CD4-positive, alpha-beta memory T cell (primary cell): ENCODE results near the gene RNASE13. TPM values are rescaled to one million over a fixed set of nuclear protein-coding genes. Genes with fewer than 3 reads are reported as not detected.

Experiments
- CTCF ChIA-PET: fragments of 350-600 bp; sonication (Branson Sonifier 250); formaldehyde crosslinking; loops from one replicate; lab custom pipeline; 2021; ENCODE audit warnings: inconsistent platforms; ENCODE audit not compliant: partially characterized antibody; lab: Charles Lee
- POLR2A ChIA-PET: fragments of 350-600 bp; sonication (Branson Sonifier 250); formaldehyde crosslinking; loops from one replicate; lab custom pipeline; 2021; ENCODE audit not compliant: partially characterized antibody; lab: Charles Lee
- DNase-seq, 5 donors: peaks; one replicate each; pipeline versions ENCODE4 v3.0.0 to v3.0.0-alpha.2; 2020 to 2022; ENCODE audit warnings: mixed read lengths in 1 of 5
- H3K27ac ChIP-seq: one replicate; pipeline ENCODE4 v1.7.0; 2013; ENCODE audit warnings: low read depth, low read length
- H3K27me3 ChIP-seq: 2 replicates; pipeline ENCODE4 v1.7.0; 2013; ENCODE audit warnings: mild to moderate bottlenecking, low read length, moderate library complexity; ENCODE audit not compliant: insufficient read depth
- H3K36me3 ChIP-seq: 2 replicates; pipeline ENCODE4 v1.7.0; 2013; ENCODE audit warnings: mild to moderate bottlenecking, low read length, moderate library complexity; ENCODE audit not compliant: insufficient read depth
- H3K4me1 ChIP-seq: 2 replicates; pipeline ENCODE4 v1.7.0; 2013; ENCODE audit warnings: mild to moderate bottlenecking, low read length, moderate library complexity; ENCODE audit not compliant: insufficient read depth
- H3K4me3 ChIP-seq, 2 donors: one replicate each; pipeline ENCODE4 v1.7.0; 2013; ENCODE audit warnings: low read length in 2 of 2, mild to moderate bottlenecking in 1 of 2
- H3K9me3 ChIP-seq, 2 donors: one replicate each; pipeline ENCODE4 v1.7.0; 2013; ENCODE audit warnings: low read length in 2 of 2, control low read depth in 1 of 2; ENCODE audit not compliant: control insufficient read depth in 1 of 2
- H3K27ac Mint-ChIP-seq, 7 donors: one replicate each; pipeline ENCODE4 v1.8.0; 2020 to 2021; ENCODE audit warnings: mixed read lengths in 7 of 7, mild to moderate bottlenecking in 6 of 7, inconsistent platforms in 3 of 7, moderate library complexity in 3 of 7
- H3K27me3 Mint-ChIP-seq, 2 donors: one replicate each; pipeline ENCODE4 v1.8.0; 2020 to 2021; ENCODE audit warnings: mixed read lengths in 2 of 2
- H3K36me3 Mint-ChIP-seq, 2 donors: one replicate each; pipeline ENCODE4 v1.8.0; 2020 to 2021; ENCODE audit warnings: mixed read lengths in 2 of 2, inconsistent platforms in 1 of 2, mild to moderate bottlenecking in 1 of 2
- H3K4me1 Mint-ChIP-seq, 4 donors: one replicate each; pipeline ENCODE4 v1.8.0; 2020 to 2021; ENCODE audit warnings: mixed read lengths in 4 of 4, mild to moderate bottlenecking in 1 of 4
- H3K4me3 Mint-ChIP-seq, 8 donors: one replicate each; pipeline ENCODE4 v1.8.0; 2020 to 2021; ENCODE audit warnings: mixed read lengths in 8 of 8, mild to moderate bottlenecking in 7 of 8, moderate library complexity in 6 of 8, inconsistent platforms in 3 of 8
- H3K9me3 Mint-ChIP-seq, 8 donors: one replicate each; pipeline ENCODE4 v1.8.0; 2020 to 2021; ENCODE audit warnings: mixed read lengths in 8 of 8, mild to moderate bottlenecking in 5 of 8, inconsistent platforms in 3 of 8, moderate library complexity in 1 of 8
- intact Hi-C: fragments of 100-400 bp; cut with micrococcal nuclease; formaldehyde crosslinking; loops from one replicate; pipeline ENCODE4 v1.15.1; 2023
- polyA plus RNA-seq, 2 donors: library from polyadenylated mRNA; unstranded; fragments of 300-500 nt; fragmentation: Illumina TruSeq; gene quantifications; one replicate each; pipeline ENCODE4 v1.2.3, GENCODE V29; 2021
- total RNA-seq, 2 experiments: library from RNA; stranded (reverse); gene quantifications; one replicate each; pipeline ENCODE4 v1.2.3, GENCODE V29; 2021

RNASE13 gene
- total and polyA plus RNA-seq, 4 experiments from 2014 or later: not detected

- Histone ChIP-seq H3K9me3 (no peaks in the 10 kb centered on the region), H3K4me3 (no peak overlapping the region), H3K27me3 (peaks cover 4% of the 10 kb centered on the region), H3K4me1 (no peaks in the 10 kb centered on the region), H3K36me3 (no peaks in the 10 kb centered on the region), H3K27ac (no peak overlapping the region)
- POLR2A ChIA-PET: no interaction called here
- peaks cover 0 to 6% of the 10 kb centered on the region in 2 donors for H3K27me3 Mint-ChIP-seq
- H3K27ac Mint-ChIP-seq: no peak overlapping the region
- H3K36me3 Mint-ChIP-seq: no peaks in the 10 kb centered on the region
- intact Hi-C loops: no loop called here
- no peaks in the 10 kb centered on the region for H3K9me3 Mint-ChIP-seq
- CTCF ChIA-PET: interaction anchor here (1.0 to 2.2 kb wide), 4 partner anchors 9 to 63 kb away, joined by 4 to 9 read pairs (median 6); no protein-coding TSS in a partner anchor
- H3K4me1 Mint-ChIP-seq: no peaks in the 10 kb centered on the region
- no peak for DNase-seq
- H3K4me3 Mint-ChIP-seq: no peak overlapping the region
Measured at GRCh38 chr14:21077672-21078071, 43.1 kb upstream of the RNASE13 start.

- Histone ChIP-seq H3K4me3 (no peak overlapping the region), H3K27me3 (peaks cover 22% of the 10 kb centered on the region), H3K36me3 (no peaks in the 10 kb centered on the region), H3K4me1 (peaks cover 13% of the 10 kb centered on the region), H3K9me3 (no peaks in the 10 kb centered on the region), H3K27ac (no peak overlapping the region)
- Mint-ChIP-seq H3K4me1 (peaks cover 7 to 18% (median 11%) of the 10 kb centered on the region in 4 donors), H3K36me3 (no peaks in the 10 kb centered on the region), H3K27ac (no peak overlapping the region), H3K27me3 (peaks cover 7 to 23% of the 10 kb centered on the region in 2 donors), H3K4me3 (no peak overlapping the region), H3K9me3 (no peaks in the 10 kb centered on the region)
- POLR2A ChIA-PET: no interaction called here
- intact Hi-C loops: no loop called here
- DNase-seq: no peak
- CTCF ChIA-PET: interaction anchor here (1.6 kb wide), 1 partner anchor 29 kb away, joined by 9 read pairs; no protein-coding TSS in a partner anchor
Measured at GRCh38 chr14:21075719-21076437, 41.3 kb upstream of the RNASE13 start.

GRCh38 chr14:21074398-21075272, 40.0 kb upstream of the RNASE13 start:
- no peaks in the 10 kb centered on the region for H3K9me3 Mint-ChIP-seq
- no peak overlapping the region for H3K4me3 ChIP-seq
- peaks cover 11 to 27% (median 17%) of the 10 kb centered on the region in 4 donors for H3K4me1 Mint-ChIP-seq
- no peak overlapping the region for H3K4me3 Mint-ChIP-seq
- no peak overlapping the region for H3K27ac ChIP-seq
- ChIA-PET CTCF (interaction anchor here (1.6 kb wide), 1 partner anchor 30 kb away, joined by 9 read pairs; no protein-coding TSS in a partner anchor), POLR2A (interaction anchor here (1.0 kb wide), 1 partner anchor 22 kb away, joined by 3 read pairs; no protein-coding TSS in a partner anchor)
- intact Hi-C loops: no loop called here
- H3K27ac Mint-ChIP-seq: no peak overlapping the region
- no peaks in the 10 kb centered on the region for H3K36me3 ChIP-seq
- no peaks in the 10 kb centered on the region for H3K36me3 Mint-ChIP-seq
- H3K4me1 ChIP-seq: peaks cover 21% of the 10 kb centered on the region
- H3K27me3 Mint-ChIP-seq: peaks cover 11 to 27% of the 10 kb centered on the region in 2 donors
- no peak for DNase-seq
- H3K27me3 ChIP-seq: peaks cover 31% of the 10 kb centered on the region
- H3K9me3 ChIP-seq: no peaks in the 10 kb centered on the region

DNA sequence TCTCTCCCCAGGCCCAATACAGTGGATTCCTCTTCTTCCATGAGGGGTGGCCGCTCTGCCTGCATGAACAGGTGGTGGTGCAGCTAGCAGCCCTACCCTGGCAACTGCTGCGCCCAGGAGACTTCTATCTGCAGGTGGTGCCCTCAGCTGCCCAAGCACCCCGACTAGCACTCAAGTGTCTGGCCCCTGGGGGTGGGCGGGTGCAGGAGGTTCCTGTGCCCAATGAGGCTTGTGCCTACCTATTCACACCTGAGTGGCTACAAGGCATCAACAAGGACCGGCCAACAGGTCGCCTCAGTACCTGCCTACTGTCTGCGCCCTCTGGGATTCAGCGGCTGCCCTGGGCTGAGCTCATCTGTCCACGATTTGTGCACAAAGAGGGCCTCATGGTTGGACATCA, 39.3 kb upstream of the RNASE13 start:
- Histone ChIP-seq H3K27me3 (peaks cover 38% of the 10 kb centered on the region), H3K4me1 (peaks cover 29% of the 10 kb centered on the region), H3K27ac (no peak overlapping the region), H3K36me3 (no peaks in the 10 kb centered on the region), H3K9me3 (no peaks in the 10 kb centered on the region), H3K4me3 (no peak overlapping the region)
- intact Hi-C loops: no loop called here
- Mint-ChIP-seq H3K27me3 (peaks cover 14 to 33% of the 10 kb centered on the region in 2 donors), H3K4me1 (peaks cover 15 to 34% (median 24%) of the 10 kb centered on the region in 4 donors), H3K36me3 (no peaks in the 10 kb centered on the region), H3K4me3 (no peak overlapping the region), H3K27ac (no peak overlapping the region), H3K9me3 (no peaks in the 10 kb centered on the region)
- CTCF ChIA-PET: interaction anchor here (4.3 kb wide), 1 partner anchor 31 kb away, joined by 60 read pairs; no protein-coding TSS in a partner anchor
- POLR2A ChIA-PET: no interaction called here
- DNase-seq: no peak

DNA sequence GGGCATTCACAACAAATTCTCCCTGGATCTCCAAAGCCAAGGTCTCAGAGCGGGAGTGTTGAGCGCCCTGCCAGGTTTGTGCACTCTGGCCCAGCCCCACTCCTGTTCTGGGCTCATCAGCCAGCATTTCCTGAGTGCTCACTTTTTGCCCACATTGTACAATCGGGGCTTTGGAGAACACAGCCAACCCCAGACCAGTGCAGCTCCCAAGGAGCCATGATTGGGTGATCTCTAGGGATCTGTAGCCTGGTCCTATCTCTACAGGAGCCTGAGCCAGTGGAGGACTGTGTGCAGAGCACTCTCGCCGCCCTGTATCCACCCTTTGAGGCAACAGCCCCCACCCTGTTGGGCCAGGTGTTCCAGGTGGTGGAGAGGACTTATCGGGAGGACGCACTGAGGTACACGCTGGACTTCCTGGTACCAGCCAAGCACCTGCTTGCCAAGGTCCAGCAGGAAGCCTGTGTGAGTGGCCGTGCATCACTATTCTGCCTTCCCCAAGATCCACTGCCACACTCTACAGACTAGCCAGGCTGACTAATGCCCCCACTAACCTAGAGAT, 38.3 kb upstream of the RNASE13 start:
- POLR2A ChIA-PET: no interaction called here
- H3K27ac Mint-ChIP-seq: no peak overlapping the region
- CTCF ChIA-PET: interaction anchor here (1.4 to 4.3 kb wide), 4 partner anchors 20 to 58 kb away, joined by 4 to 60 read pairs (median 32); no protein-coding TSS in a partner anchor
- no peak overlapping the region for H3K4me3 ChIP-seq
- H3K36me3 ChIP-seq: no peaks in the 10 kb centered on the region
- H3K27me3 ChIP-seq: peaks cover 46% of the 10 kb centered on the region
- H3K4me1 Mint-ChIP-seq: peaks cover 22 to 41% (median 30%) of the 10 kb centered on the region in 4 donors
- H3K9me3 Mint-ChIP-seq: no peaks in the 10 kb centered on the region
- DNase-seq: no peak
- intact Hi-C loops: no loop called here
- peaks cover 21 to 41% of the 10 kb centered on the region in 2 donors for H3K27me3 Mint-ChIP-seq
- no peaks in the 10 kb centered on the region for H3K9me3 ChIP-seq
- peaks cover 35% of the 10 kb centered on the region for H3K4me1 ChIP-seq
- H3K27ac ChIP-seq: no peak overlapping the region
- peak overlapping the region in 2 of 8 donors; percentile 52 to 86 for H3K4me3 Mint-ChIP-seq
- H3K36me3 Mint-ChIP-seq: no peaks in the 10 kb centered on the region

DNA sequence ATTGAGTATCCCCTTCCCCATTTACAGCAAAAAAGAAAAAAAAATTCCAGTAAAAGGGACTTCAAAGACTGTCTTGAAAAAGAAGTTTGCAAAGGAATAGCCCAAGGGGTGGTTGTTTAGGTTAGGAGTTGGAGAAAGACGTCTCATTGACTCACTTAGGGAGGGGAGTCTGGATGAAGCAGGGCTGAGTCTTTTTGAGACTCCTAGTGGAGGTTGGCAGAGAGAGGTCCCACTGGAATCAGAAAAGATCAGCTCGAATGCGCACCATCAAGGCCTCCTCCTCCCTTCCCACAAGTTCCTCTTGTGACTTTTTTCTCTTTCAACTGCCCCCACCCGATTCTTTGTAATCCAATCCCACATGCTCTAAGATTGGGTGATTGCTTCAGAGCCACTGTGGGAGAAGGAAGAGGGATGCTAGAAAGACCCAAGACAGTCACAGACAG, 37.4 kb upstream of the RNASE13 start:
- no peak for DNase-seq
- H3K27ac ChIP-seq: no peak overlapping the region
- no peak overlapping the region for H3K4me3 ChIP-seq
- peaks cover 35% of the 10 kb centered on the region for H3K4me1 ChIP-seq
- Mint-ChIP-seq H3K4me3 (peak overlapping the region in 6 of 8 donors; percentile 83 to 90 (median 86)), H3K36me3 (no peaks in the 10 kb centered on the region), H3K27ac (peak overlapping the region in 5 of 7 donors; percentile 31 to 81 (median 52)), H3K27me3 (peaks cover 26 to 46% of the 10 kb centered on the region in 2 donors), H3K9me3 (no peaks in the 10 kb centered on the region), H3K4me1 (peaks cover 22 to 41% (median 30%) of the 10 kb centered on the region in 4 donors)
- no peaks in the 10 kb centered on the region for H3K36me3 ChIP-seq
- peaks cover 52% of the 10 kb centered on the region for H3K27me3 ChIP-seq
- intact Hi-C loops: no loop called here
- H3K9me3 ChIP-seq: no peaks in the 10 kb centered on the region
- POLR2A ChIA-PET: interaction anchor here (2.1 to 2.4 kb wide), 3 partner anchors 15 to 32 kb away, joined by 7 to 22 read pairs (median 20); no protein-coding TSS in a partner anchor
- CTCF ChIA-PET: interaction anchor here (0.8 to 4.3 kb wide), 11 partner anchors 16 to 101 kb away, joined by 3 to 60 read pairs (median 5); no protein-coding TSS in a partner anchor
